Subcutaneous abdominal adipose tissue (tissue), 5 donors: Measurements from ENCODE around the gene NPY2R.
A peak's percentile ranks its signal among the peaks of the same experiment; 100 is the strongest.

Experiments
- H3K27ac ChIP-seq: one replicate; pipeline ENCODE4 v1.7.0; 2013; ENCODE audit warnings: low read depth, mild to moderate bottlenecking, inconsistent platforms, low read length, moderate library complexity
- H3K27me3 ChIP-seq, 5 donors: one replicate each; pipeline ENCODE4 v1.7.0; 2013; ENCODE audit warnings: low read length in 5 of 5, inconsistent platforms in 1 of 5; ENCODE audit not compliant: control insufficient read depth in 5 of 5, insufficient read depth in 4 of 5
- H3K36me3 ChIP-seq, 5 donors: one replicate each; pipeline ENCODE4 v1.7.0; 2013; ENCODE audit warnings: low read length in 5 of 5; ENCODE audit not compliant: control insufficient read depth in 5 of 5, insufficient read depth in 5 of 5
- H3K4me1 ChIP-seq, 5 donors: one replicate each; pipeline ENCODE4 v1.7.0; 2013; ENCODE audit warnings: low read length in 5 of 5, mild to moderate bottlenecking in 3 of 5, moderate library complexity in 1 of 5; ENCODE audit not compliant: control insufficient read depth in 5 of 5, insufficient read depth in 5 of 5
- H3K4me3 ChIP-seq, 5 donors: one replicate each; pipeline ENCODE4 v1.7.0; 2013; ENCODE audit warnings: low read length in 5 of 5, low read depth in 1 of 5
- H3K9ac ChIP-seq, 5 donors: one replicate each; pipeline ENCODE4 v1.7.0; 2013; ENCODE audit warnings: low read length in 5 of 5, mild to moderate bottlenecking in 4 of 5, moderate library complexity in 3 of 5
- H3K9me3 ChIP-seq, 5 donors: one replicate each; pipeline ENCODE4 v1.7.0; 2013; ENCODE audit warnings: low read length in 5 of 5; ENCODE audit not compliant: control insufficient read depth in 5 of 5
- donor health status: healthy.
- donor health status: healthy.
- donor health status: healthy.
- donor health status: healthy.
- donor health status: healthy.

Gene NPY2R

GRCh38 chr4:155208258-155209054, at the start of gene NPY2R:
TSS of gene NPY2R (plus strand) at chr4:155208636. CDS start at chr4:155213940, 5,304 bp downstream.
- Histone ChIP-seq H3K9me3 (no peaks in the 10 kb centered on the region), H3K36me3 (no peaks in the 10 kb centered on the region), H3K4me3 (peak within 1 kb of the TSS in 3 of 5 donors; percentile 1 to 41 (median 13)), H3K27me3 (peaks cover 16 to 27% (median 19%) of the 10 kb centered on the region in 5 donors), H3K4me1 (peaks cover 1 to 18% (median 15%) of the 10 kb centered on the region in 5 donors), H3K27ac (no peak within 1 kb of the TSS), H3K9ac (no peak within 1 kb of the TSS)

- no peaks in the 10 kb centered on the region for H3K9me3 ChIP-seq
- H3K27me3 ChIP-seq = no peaks in the 10 kb centered on the region
- H3K36me3 ChIP-seq = no peaks in the 10 kb centered on the region
- no peak overlapping the region for H3K4me3 ChIP-seq
- no peaks in the 10 kb centered on the region for H3K4me1 ChIP-seq
- H3K9ac ChIP-seq = no peak overlapping the region
- no peak overlapping the region for H3K27ac ChIP-seq
These were observed 47.1 kb upstream of the NPY2R start for GRCh38 chr4:155161357-155161756.

DNA sequence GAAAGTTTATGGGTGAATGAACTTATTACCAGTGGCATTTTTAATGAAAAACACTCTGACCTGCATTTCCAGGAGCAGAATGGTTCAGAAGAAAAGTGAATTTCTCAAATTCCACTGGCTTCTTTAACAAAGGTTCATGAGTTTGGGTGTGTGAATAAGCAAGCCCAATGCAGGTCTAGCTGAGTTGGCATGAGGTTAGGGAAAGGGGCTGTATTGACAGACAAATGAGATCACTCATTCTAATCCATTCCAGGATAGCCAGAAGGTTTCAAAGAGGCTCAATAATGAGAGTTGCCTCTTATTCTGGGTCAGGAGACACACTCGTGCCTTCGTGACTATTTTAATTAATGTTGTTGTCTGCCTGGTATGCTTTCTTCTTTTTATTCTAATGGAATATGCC, 43.7 kb upstream of the NPY2R start:
- no peaks in the 10 kb centered on the region for H3K4me1 ChIP-seq
- H3K27me3 ChIP-seq = no peaks in the 10 kb centered on the region
- H3K36me3 ChIP-seq = no peaks in the 10 kb centered on the region
- H3K4me3 ChIP-seq = no peak overlapping the region
- no peak overlapping the region for H3K27ac ChIP-seq
- no peak overlapping the region for H3K9ac ChIP-seq
- H3K9me3 ChIP-seq = peaks cover 0 to 4% (median 3%) of the 10 kb centered on the region in 5 donors

DNA sequence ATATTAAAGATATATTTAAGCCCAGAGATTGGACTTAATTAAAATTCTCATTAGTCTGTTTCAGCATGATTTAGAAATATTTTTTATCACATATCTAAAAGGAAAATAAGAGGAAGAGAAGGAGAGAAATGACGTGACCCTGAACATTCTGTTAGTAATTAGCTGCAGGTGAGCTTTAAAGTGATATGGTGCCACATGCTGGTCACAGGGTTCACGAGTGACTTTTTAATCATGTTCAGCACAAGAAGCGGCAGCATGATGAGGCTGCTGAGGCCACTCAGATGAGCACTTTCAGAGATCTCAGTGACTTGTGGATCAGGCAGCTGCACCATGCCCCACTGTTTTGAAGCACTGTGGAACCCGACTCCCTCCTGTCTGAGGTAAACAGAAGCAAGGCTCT, 37.9 kb upstream of the NPY2R start:
- no peak overlapping the region for H3K9ac ChIP-seq
- no peak overlapping the region for H3K27ac ChIP-seq
- no peak overlapping the region for H3K4me3 ChIP-seq
- no peaks in the 10 kb centered on the region for H3K36me3 ChIP-seq
- H3K9me3 ChIP-seq = peaks cover 0 to 5% (median 4%) of the 10 kb centered on the region in 5 donors
- no peaks in the 10 kb centered on the region for H3K4me1 ChIP-seq
- no peaks in the 10 kb centered on the region for H3K27me3 ChIP-seq

- no peak overlapping the region for H3K9ac ChIP-seq
- H3K36me3 ChIP-seq = no peaks in the 10 kb centered on the region
- no peak overlapping the region for H3K4me3 ChIP-seq
- H3K9me3 ChIP-seq = peaks cover 0 to 5% (median 4%) of the 10 kb centered on the region in 5 donors
- no peaks in the 10 kb centered on the region for H3K4me1 ChIP-seq
- H3K27me3 ChIP-seq = no peaks in the 10 kb centered on the region
- H3K27ac ChIP-seq = no peak overlapping the region
These were observed 35.1 kb upstream of the NPY2R start for GRCh38 chr4:155173371-155173770.

DNA sequence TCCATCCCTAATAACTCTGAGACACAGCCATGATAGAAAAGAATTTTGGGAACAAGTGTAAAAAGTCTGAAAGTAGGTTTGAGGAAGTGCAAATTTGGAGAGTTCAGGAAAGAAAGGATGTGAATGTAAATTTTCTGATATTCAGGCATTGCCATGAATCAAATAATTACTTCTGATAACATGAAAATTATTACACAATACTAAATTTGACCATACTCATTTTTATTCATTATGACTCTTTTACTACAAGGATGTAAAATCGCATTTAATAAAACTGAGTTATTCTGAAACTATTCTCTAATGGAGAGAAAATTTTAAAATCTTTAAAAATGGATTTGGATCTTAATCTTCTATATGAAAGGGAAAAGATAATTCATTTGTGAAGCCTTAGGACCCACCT, 33.8 kb upstream of the NPY2R start:
- Histone ChIP-seq H3K4me3 (no peak overlapping the region), H3K4me1 (peaks cover 0 to 5% (median 0%) of the 10 kb centered on the region in 5 donors), H3K9me3 (peaks cover 0 to 2% (median 2%) of the 10 kb centered on the region in 5 donors), H3K27ac (no peak overlapping the region), H3K9ac (no peak overlapping the region), H3K27me3 (no peaks in the 10 kb centered on the region), H3K36me3 (no peaks in the 10 kb centered on the region)

GRCh38 chr4:155179216-155179615, 29.2 kb upstream of the NPY2R start:
- Histone ChIP-seq H3K27me3 (no peaks in the 10 kb centered on the region), H3K27ac (no peak overlapping the region), H3K4me3 (no peak overlapping the region), H3K9ac (no peak overlapping the region), H3K9me3 (no peaks in the 10 kb centered on the region), H3K36me3 (no peaks in the 10 kb centered on the region), H3K4me1 (peaks cover 0 to 5% (median 0%) of the 10 kb centered on the region in 5 donors)

GRCh38 chr4:155186972-155187371, 21.5 kb upstream of the NPY2R start:
- Histone ChIP-seq H3K27me3 (no peaks in the 10 kb centered on the region), H3K27ac (no peak overlapping the region), H3K4me3 (no peak overlapping the region), H3K36me3 (no peaks in the 10 kb centered on the region), H3K9ac (no peak overlapping the region), H3K4me1 (no peaks in the 10 kb centered on the region), H3K9me3 (no peaks in the 10 kb centered on the region)

DNA sequence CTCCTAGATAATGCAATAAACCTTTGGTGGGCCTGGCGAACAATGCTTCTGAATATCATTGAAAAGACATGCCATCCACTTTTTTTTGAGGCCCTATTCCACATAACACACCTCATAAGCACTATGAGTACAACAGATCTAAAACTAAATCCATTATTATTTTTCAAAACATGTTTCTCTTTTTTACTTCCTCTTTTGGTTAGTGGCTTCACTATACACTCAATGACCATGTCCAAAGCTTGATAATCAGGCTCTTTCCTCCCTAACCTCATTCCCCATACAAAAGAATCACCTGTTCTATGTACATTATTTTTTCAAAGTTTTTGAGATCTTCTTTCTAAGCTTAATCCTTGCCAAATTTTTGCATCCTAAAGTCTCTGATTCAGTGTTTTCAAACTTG, 20.4 kb upstream of the NPY2R start:
- Histone ChIP-seq H3K27ac (no peak overlapping the region), H3K4me1 (no peaks in the 10 kb centered on the region), H3K36me3 (no peaks in the 10 kb centered on the region), H3K27me3 (no peaks in the 10 kb centered on the region), H3K9ac (no peak overlapping the region), H3K9me3 (no peaks in the 10 kb centered on the region), H3K4me3 (no peak overlapping the region)

DNA sequence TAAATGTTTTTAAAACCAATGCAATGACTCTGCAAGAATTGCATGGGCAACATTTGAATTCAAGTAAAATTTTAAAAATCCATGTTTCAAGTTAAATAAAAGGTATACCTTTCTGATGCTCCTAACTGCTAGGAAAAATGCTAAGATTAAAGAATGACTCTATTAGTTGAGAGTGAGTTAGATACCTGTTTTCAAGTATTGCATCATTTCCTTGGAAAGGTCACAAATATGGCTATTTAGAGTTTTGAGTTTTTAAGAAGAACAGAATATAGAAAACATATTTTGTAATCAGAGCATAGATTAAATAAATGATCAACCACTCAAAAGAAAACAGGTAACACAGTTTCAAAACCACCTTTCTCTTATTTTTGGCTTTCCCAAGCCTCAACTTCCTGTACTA, 18.3 kb upstream of the NPY2R start:
- Histone ChIP-seq H3K27me3 (no peaks in the 10 kb centered on the region), H3K9ac (no peak overlapping the region), H3K27ac (no peak overlapping the region), H3K4me3 (no peak overlapping the region), H3K4me1 (no peaks in the 10 kb centered on the region), H3K36me3 (no peaks in the 10 kb centered on the region), H3K9me3 (no peaks in the 10 kb centered on the region)
